ENCODE measurements around the gene HP.
"Not testable (repeated sequence)": the region's sequence is repeated elsewhere in the genome, so short reads cannot be mapped to it uniquely, and the experiment has no call there.

The HP gene, protein sequence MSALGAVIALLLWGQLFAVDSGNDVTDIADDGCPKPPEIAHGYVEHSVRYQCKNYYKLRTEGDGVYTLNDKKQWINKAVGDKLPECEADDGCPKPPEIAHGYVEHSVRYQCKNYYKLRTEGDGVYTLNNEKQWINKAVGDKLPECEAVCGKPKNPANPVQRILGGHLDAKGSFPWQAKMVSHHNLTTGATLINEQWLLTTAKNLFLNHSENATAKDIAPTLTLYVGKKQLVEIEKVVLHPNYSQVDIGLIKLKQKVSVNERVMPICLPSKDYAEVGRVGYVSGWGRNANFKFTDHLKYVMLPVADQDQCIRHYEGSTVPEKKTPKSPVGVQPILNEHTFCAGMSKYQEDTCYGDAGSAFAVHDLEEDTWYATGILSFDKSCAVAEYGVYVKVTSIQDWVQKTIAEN

DNA sequence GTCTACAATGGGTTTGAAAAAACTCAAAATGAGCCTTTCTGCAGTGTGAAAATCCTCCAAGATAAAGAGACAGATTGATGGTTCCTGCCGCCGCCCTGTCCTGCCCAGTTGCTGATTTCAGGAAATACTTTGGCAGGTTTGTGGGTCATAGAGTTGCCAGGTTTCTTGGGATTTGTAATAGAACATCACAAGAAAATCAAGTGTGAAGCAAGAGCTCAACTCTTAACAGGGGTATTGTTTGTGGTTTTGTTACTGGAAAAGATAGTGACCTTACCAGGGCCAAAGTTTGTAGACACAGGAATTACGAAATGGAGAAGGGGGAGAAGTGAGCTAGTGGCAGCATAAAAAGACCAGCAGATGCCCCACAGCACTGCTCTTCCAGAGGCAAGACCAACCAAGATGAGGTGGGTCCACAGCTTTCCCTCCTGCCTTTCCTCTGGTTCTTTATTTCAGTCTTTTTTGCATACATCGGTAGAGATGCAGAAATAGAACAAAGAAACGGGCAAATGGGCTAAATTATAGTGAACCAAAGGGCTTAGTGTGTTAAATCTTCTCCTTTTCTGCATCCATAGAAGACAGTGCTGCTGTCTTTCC is at the start of gene HP:
Gene HP (plus strand): TSS at position 252 of the 594 bp plus-strand sequence. CDS start 148 bp downstream, at position 400.
- not testable (repeated sequence) for H3K4me3 ChIP-seq (ENCODE audit: low read depth, low read length)
- H3K27me3 ChIP-seq (ENCODE audit: insufficient read depth, low read length), result peaks cover 30% of the 10 kb centered on the region

DNA sequence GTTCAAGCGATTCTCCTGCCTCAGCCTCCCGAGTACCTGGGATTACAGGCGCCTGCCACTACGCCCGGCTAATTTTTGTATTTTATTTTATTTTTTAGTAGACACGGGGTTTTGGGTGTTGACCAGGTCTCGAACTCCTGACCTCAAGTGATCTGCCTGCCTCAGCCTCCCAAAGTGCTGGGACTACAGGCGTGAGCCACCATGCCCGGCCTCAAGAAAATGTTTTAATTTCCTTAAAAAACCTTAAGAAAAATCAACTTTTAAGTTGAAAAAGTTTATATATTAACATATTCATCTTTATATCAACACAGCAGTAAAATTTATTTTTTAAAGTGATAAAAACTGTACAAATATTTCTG is 46.3 kb upstream of the HP start:
- H3K27ac ChIP-seq (ENCODE audit: low read depth, low read length); H3K4me1 ChIP-seq (ENCODE audit: control insufficient read depth, insufficient read depth, low read length, unreplicated experiment); H3K27me3 ChIP-seq (ENCODE audit: insufficient read depth, low read length); H3K36me3 ChIP-seq (ENCODE audit: insufficient read depth, low read length); H3K79me2 ChIP-seq (ENCODE audit: control insufficient read depth, insufficient read depth, low read length, unreplicated experiment): not testable (repeated sequence)
- Histone ChIP-seq H3K4me3 (ENCODE audit: low read depth, low read length) (peak overlapping the region; percentile 100; the same call in 1 of the 2 replicates), H2AFZ (ENCODE audit: low read length, unreplicated experiment) (peak overlapping the region; percentile 23)

More for the DNA sequence above, at the start of gene HP:
- not testable (repeated sequence) for H3K27ac ChIP-seq (ENCODE audit: low read depth, low read length); H2AFZ ChIP-seq (ENCODE audit: low read length, unreplicated experiment); H3K79me2 ChIP-seq (ENCODE audit: control insufficient read depth, insufficient read depth, low read length, unreplicated experiment); H3K4me1 ChIP-seq (ENCODE audit: control insufficient read depth, insufficient read depth, low read length, unreplicated experiment); H3K36me3 ChIP-seq (ENCODE audit: insufficient read depth, low read length)

DNA sequence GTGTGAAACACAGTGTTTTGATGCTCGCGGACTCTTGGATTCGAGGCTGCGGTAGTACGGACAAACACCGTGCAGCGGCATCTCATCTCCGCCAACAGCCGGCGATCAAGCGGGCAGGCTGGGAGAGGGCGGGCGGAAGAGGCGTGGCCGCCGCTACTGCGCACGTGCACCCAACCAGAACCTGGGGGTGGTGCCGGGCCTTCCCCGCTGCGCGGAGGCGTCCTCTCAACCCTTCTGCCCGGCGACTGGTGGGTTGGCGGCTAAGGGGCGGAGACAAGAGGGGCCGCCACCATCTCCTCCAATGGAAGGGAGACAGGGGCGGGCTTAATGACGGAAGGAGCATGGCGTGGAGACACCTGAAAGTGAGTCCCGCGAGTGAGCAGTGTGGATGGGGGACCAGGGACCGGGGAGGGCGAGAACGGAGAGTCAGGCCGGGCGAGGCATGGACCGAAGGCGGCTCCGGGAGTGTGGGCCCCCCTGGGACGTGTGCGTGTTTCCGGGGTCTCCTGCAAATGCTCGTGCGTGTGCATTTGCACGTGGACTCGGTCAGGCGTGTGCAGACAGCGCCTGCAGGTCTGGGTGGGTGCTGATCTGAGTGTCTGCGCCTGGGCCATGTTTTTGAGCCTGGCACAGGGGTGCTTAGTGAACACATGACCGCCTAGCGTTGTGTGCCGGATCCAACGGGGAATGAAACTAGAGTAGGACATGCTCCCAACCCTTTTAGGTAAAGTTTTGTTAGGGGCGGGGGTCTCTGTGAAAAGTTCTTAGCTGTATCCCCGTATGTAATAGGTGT is 45.7 kb upstream of the HP start, which contains the start of gene DHODH:
Gene DHODH (plus strand): TSS at position 321 of the 793 bp plus-strand sequence. CDS start 21 bp downstream, at position 342.
- Histone ChIP-seq H3K4me3 (ENCODE audit: low read depth, low read length) (peak within 1 kb of the TSS; percentile 100), H2AFZ (ENCODE audit: low read length, unreplicated experiment) (peak within 1 kb of the TSS; percentile 98), H3K27me3 (ENCODE audit: insufficient read depth, low read length) (peaks cover 6% of the 10 kb centered on the region; the same call in 1 of the 2 replicates), H3K36me3 (ENCODE audit: insufficient read depth, low read length) (no peaks in the 10 kb centered on the region), H3K79me2 (ENCODE audit: control insufficient read depth, insufficient read depth, low read length, unreplicated experiment) (no peaks in the 10 kb centered on the region), H3K27ac (ENCODE audit: low read depth, low read length) (no peak within 1 kb of the TSS), H3K4me1 (ENCODE audit: control insufficient read depth, insufficient read depth, low read length, unreplicated experiment) (peaks cover 8% of the 10 kb centered on the region)

DNA sequence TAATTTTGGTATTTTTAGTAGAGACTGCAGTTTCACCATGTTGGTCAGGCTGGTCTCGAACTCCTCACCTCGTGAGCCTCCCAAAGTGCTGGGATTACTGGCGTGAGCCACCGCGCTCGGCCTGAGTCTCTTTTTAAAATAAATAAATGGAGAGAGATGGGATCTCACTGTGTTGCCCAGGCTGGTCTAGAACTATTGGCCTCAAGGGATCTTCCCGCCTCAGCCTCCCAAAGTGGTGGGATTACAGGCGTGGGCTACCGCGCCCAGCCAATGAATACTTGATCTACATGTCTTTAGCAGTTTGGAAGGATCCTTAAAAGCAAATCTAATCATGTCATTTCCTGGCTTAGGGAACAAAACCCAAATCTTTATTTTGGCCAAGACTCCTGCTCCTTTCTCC is 44.5 kb upstream of the HP start:
- H3K4me1 ChIP-seq (ENCODE audit: control insufficient read depth, insufficient read depth, low read length, unreplicated experiment), result peaks cover 9% of the 10 kb centered on the region
- no peak overlapping the region for H3K27ac ChIP-seq (ENCODE audit: low read depth, low read length)
- peaks cover 6% of the 10 kb centered on the region; the same call in 1 of the 2 replicates for H3K27me3 ChIP-seq (ENCODE audit: insufficient read depth, low read length)
- no peaks in the 10 kb centered on the region for H3K79me2 ChIP-seq (ENCODE audit: control insufficient read depth, insufficient read depth, low read length, unreplicated experiment)
- no peaks in the 10 kb centered on the region for H3K36me3 ChIP-seq (ENCODE audit: insufficient read depth, low read length)
- no peak overlapping the region for H2AFZ ChIP-seq (ENCODE audit: low read length, unreplicated experiment)
- H3K4me3 ChIP-seq (ENCODE audit: low read depth, low read length), result peak overlapping the region; percentile 100; the same call in 1 of the 2 replicates

DNA sequence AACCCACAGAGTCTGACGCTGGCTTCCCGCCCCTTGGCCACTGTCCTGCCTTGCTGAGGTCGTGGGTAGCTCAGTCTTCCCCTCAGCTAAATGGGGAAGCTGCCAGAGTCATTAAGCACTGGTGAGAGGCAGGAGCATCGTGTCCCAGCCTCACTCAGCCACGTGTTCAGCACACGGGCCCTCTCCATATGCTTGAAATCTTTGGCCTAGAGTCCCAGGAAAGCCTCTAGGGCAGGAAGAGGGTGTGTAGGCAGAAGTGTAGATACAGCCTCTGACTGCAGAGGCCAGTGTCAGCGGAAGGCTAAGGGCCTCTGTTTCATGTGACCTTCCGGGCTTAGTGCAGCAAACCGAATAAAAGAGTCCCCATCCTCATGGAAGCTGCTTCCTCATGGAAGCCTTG is 41.7 kb upstream of the HP start:
- peaks cover 9% of the 10 kb centered on the region for H3K4me1 ChIP-seq (ENCODE audit: control insufficient read depth, insufficient read depth, low read length, unreplicated experiment)
- no peak overlapping the region for H2AFZ ChIP-seq (ENCODE audit: low read length, unreplicated experiment)
- H3K27me3 ChIP-seq (ENCODE audit: insufficient read depth, low read length), result no peaks in the 10 kb centered on the region
- no peaks in the 10 kb centered on the region for H3K36me3 ChIP-seq (ENCODE audit: insufficient read depth, low read length)
- no peak overlapping the region for H3K4me3 ChIP-seq (ENCODE audit: low read depth, low read length)
- no peaks in the 10 kb centered on the region for H3K79me2 ChIP-seq (ENCODE audit: control insufficient read depth, insufficient read depth, low read length, unreplicated experiment)
- no peak overlapping the region for H3K27ac ChIP-seq (ENCODE audit: low read depth, low read length)

DNA sequence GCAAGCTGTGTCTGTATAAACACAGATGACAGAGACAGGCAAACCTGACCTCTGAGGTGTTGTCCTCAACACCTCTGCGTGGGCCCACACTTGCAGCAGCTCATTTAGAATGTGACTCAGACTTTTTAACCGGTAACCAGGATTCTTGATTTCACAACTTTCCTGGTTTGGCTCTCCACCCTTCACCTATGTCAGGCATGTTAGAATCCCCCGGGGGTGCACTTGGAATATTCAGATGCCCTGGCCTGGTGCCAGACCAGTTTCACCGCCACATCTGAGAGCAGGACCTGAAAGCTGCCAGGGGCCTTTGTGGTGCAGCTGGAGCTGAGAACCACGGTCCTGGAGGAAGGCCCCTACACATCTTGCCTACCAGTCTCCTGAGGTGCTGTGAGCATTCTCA is 40.9 kb upstream of the HP start:
- H3K4me3 ChIP-seq (ENCODE audit: low read depth, low read length), result no peak overlapping the region
- peaks cover 9% of the 10 kb centered on the region for H3K4me1 ChIP-seq (ENCODE audit: control insufficient read depth, insufficient read depth, low read length, unreplicated experiment)
- no peaks in the 10 kb centered on the region for H3K27me3 ChIP-seq (ENCODE audit: insufficient read depth, low read length)
- no peak overlapping the region for H3K27ac ChIP-seq (ENCODE audit: low read depth, low read length)
- no peaks in the 10 kb centered on the region for H3K79me2 ChIP-seq (ENCODE audit: control insufficient read depth, insufficient read depth, low read length, unreplicated experiment)
- no peaks in the 10 kb centered on the region for H3K36me3 ChIP-seq (ENCODE audit: insufficient read depth, low read length)
- no peak overlapping the region for H2AFZ ChIP-seq (ENCODE audit: low read length, unreplicated experiment)

DNA sequence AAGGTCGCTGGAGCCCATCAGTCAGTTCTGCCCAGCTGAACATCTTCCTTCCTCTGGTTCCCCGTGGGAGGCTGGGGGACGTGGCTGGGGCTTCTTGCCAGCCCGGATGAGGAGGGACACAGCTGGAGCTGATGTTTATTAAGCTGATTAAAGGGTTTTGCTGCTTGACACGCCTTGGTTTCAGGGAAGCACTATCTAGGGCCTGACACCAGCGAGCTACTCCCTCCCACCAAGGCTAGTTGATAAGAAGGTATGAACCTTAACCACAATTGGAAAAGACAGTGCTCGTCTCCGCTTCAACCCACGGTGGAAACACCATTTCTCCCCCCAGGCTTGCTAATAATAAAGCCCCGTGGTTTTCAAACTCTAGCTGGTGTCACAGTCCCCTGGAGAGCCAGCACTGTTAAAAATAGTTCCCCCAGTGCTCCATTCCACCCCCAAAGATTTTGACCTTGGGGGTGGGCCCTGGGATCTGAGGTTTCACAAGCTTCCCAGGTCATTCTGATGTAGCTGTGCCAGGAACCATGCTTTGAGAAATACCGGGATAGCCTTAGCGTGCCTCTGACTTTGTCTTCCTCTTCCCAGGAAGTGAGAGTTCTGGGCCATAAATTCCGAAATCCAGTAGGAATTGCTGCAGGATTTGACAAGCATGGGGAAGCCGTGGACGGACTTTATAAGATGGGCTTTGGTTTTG is 40.3 kb upstream of the HP start:
- Histone ChIP-seq H3K36me3 (ENCODE audit: insufficient read depth, low read length) (no peaks in the 10 kb centered on the region), H3K27ac (ENCODE audit: low read depth, low read length) (no peak overlapping the region)

DNA sequence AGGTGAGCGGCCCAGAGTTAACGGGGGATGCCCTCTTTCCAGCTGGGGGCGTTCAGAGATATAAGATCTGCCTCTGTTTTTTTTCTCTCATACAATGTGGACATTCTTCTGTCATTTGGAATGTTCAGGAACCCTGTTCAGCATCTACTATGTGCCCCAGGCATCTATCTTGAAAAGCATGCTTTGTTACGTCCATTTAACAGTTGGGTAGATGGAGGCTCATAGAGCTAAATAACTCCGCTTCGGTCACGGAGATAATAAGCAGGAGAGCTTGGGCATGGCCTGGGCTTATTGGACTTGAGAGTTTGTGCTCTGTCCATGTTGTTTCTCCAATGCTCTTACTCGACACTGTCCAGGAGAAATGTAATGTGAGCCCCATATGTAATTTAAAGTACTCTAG is 39.6 kb upstream of the HP start:
- no peaks in the 10 kb centered on the region for H3K79me2 ChIP-seq (ENCODE audit: control insufficient read depth, insufficient read depth, low read length, unreplicated experiment)

More for the DNA sequence above, 40.3 kb upstream of the HP start:
- no peak overlapping the region for H3K4me3 ChIP-seq (ENCODE audit: low read depth, low read length)
- no peaks in the 10 kb centered on the region for H3K79me2 ChIP-seq (ENCODE audit: control insufficient read depth, insufficient read depth, low read length, unreplicated experiment)
- peaks cover 9% of the 10 kb centered on the region for H3K4me1 ChIP-seq (ENCODE audit: control insufficient read depth, insufficient read depth, low read length, unreplicated experiment)
- no peaks in the 10 kb centered on the region for H3K27me3 ChIP-seq (ENCODE audit: insufficient read depth, low read length)
- H2AFZ ChIP-seq (ENCODE audit: low read length, unreplicated experiment), result no peak overlapping the region

DNA sequence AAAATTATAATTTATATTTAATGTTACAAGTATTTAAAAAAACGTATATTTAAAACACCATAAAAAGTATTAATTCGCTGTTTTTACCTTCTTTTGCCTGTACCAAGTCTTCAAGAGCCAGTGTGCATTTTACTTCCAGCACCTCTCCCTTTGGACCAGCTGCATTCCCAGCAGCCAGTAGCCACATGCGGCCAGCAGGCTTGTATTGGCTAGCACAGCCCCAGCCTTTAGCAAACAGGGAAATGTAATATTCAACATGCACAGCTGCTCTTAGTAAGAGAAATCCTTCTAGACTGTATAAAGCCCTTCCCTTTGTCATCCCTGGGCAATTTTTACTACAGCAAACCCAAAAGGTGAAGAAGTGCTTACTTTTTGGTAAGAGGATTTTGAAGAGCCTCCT is 39.2 kb upstream of the HP start:
- Histone ChIP-seq H3K4me3 (ENCODE audit: low read depth, low read length) (no peak overlapping the region), H2AFZ (ENCODE audit: low read length, unreplicated experiment) (no peak overlapping the region), H3K79me2 (ENCODE audit: control insufficient read depth, insufficient read depth, low read length, unreplicated experiment) (no peaks in the 10 kb centered on the region), H3K27me3 (ENCODE audit: insufficient read depth, low read length) (no peaks in the 10 kb centered on the region), H3K4me1 (ENCODE audit: control insufficient read depth, insufficient read depth, low read length, unreplicated experiment) (peaks cover 9% of the 10 kb centered on the region), H3K27ac (ENCODE audit: low read depth, low read length) (no peak overlapping the region), H3K36me3 (ENCODE audit: insufficient read depth, low read length) (no peaks in the 10 kb centered on the region)

More for the DNA sequence above, 39.6 kb upstream of the HP start:
- H3K36me3 ChIP-seq (ENCODE audit: insufficient read depth, low read length), result no peaks in the 10 kb centered on the region
- H3K27me3 ChIP-seq (ENCODE audit: insufficient read depth, low read length), result no peaks in the 10 kb centered on the region
- H3K27ac ChIP-seq (ENCODE audit: low read depth, low read length), result no peak overlapping the region
- H2AFZ ChIP-seq (ENCODE audit: low read length, unreplicated experiment), result no peak overlapping the region
- H3K4me3 ChIP-seq (ENCODE audit: low read depth, low read length), result no peak overlapping the region
- peaks cover 9% of the 10 kb centered on the region for H3K4me1 ChIP-seq (ENCODE audit: control insufficient read depth, insufficient read depth, low read length, unreplicated experiment)

DNA sequence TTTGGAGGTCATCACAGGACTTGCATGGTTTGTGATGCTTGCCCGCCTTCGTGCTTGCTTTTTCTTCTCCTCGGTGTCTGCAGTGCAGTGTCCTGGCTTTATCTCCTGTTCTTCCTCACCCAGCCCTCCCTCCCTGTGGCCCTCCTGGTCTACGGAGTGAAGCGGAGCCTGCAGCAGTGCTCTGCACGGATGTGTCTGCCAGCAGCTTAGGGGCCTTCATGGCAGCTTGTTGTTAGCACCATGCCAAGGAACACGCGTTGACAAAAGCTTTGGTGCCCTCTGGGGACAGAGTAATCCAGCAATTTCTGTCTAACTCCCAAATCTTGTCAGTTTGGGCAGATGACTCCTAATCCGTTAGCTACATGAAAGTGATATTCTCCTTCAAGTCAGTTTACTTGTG is 35.8 kb upstream of the HP start:
- peaks cover 2% of the 10 kb centered on the region for H3K4me1 ChIP-seq (ENCODE audit: control insufficient read depth, insufficient read depth, low read length, unreplicated experiment)
- H3K79me2 ChIP-seq (ENCODE audit: control insufficient read depth, insufficient read depth, low read length, unreplicated experiment), result no peaks in the 10 kb centered on the region
- H3K27ac ChIP-seq (ENCODE audit: low read depth, low read length), result no peak overlapping the region
- H2AFZ ChIP-seq (ENCODE audit: low read length, unreplicated experiment), result no peak overlapping the region
- no peaks in the 10 kb centered on the region for H3K27me3 ChIP-seq (ENCODE audit: insufficient read depth, low read length)
- no peaks in the 10 kb centered on the region for H3K36me3 ChIP-seq (ENCODE audit: insufficient read depth, low read length)
- H3K4me3 ChIP-seq (ENCODE audit: low read depth, low read length), result no peak overlapping the region

Measured in ACC112 (cell line).